ENCODE results near the gene F2.
"Not testable (repeated sequence)": the region's sequence is repeated elsewhere in the genome, so short reads cannot be mapped to it uniquely, and the experiment has no call there.

F2 gene

GRCh38 chr11:46719048-46719542 is at the start of gene F2:
F2 (plus strand) TSS chr11:46719213; CDS start chr11:46719236, 23 bp downstream.
- no peak for DNase-seq

GRCh38 chr11:46669711-46670139 is 49.3 kb upstream of the F2 start:
- DNase-seq = no peak

GRCh38 chr11:46670521-46670920 is 48.5 kb upstream of the F2 start:
- not testable (repeated sequence) for DNase-seq

DNA sequence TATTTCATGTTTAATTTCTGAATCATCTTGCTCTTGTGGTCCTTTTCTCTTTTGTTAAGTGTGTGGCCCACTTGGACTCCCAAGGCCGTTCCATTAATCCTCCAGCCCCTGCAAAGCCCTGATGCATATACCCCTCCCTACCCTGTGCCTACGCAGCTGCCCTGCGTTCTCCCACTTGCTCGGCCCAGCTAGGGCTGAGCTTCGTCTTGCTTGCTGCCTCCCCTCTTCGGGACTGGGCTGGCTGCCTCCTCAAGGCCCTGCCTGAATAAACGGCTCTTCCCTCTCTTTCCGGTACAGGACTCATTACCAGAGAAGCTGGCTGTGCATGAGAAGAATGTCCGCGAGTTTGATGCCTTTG is 47.1 kb upstream of the F2 start:
- DNase-seq = no peak

GRCh38 chr11:46672381-46672839 is 46.6 kb upstream of the F2 start:
- DNase-seq = no peak

GRCh38 chr11:46673713-46674462 is 45.1 kb upstream of the F2 start:
- no peak for DNase-seq

- DNase-seq = no peak
Observed at GRCh38 chr11:46674463-46675287, 44.3 kb upstream of the F2 start.

DNA sequence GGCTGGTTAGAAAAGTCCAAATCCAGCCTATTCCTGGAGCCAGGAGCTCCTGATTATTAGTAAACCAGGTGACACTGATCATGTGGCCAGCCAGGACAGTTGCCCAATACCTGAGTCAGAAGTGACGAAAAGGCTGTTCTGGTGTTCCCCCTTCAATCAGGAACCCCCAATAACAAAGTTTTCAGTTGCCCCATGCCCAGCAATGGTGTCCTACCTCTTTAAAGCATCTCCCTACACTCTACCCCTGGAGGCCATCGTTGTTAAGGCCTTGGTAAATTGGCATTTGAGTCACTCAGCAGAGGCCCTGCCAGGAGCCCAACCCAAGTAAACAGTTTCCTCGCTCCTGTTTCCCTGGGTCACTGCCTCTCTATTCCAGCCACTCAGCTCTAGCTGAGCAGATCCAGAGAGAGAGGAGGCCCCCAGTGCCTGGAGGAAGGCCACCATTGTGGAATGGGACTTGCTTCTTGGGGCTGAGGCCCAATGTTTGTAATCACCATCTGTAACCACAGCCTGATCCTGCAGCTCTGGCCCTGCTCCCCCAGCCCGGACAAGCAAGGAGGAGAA is 43.6 kb upstream of the F2 start:
- DNase-seq = no peak

DNA sequence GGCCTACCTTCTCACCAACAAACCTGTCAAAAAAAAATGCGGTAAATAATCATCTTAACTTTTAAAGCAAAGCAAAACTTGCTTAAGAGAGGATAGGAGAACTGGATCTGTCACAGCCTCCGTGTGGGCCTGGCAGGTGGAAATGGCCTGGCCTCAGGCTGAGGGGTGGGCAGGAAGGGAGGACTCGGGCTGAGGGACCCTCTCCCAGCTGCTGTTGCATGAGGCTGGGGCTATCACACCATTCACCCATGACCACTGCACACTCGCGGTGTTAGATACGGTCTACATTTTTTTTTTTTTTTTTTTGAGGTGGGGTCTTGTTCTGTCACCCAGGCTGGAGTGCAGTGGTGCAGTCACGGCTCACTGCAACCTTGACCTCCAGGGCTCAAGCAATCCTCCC is 43.1 kb upstream of the F2 start:
- DNase-seq = no peak

DNA sequence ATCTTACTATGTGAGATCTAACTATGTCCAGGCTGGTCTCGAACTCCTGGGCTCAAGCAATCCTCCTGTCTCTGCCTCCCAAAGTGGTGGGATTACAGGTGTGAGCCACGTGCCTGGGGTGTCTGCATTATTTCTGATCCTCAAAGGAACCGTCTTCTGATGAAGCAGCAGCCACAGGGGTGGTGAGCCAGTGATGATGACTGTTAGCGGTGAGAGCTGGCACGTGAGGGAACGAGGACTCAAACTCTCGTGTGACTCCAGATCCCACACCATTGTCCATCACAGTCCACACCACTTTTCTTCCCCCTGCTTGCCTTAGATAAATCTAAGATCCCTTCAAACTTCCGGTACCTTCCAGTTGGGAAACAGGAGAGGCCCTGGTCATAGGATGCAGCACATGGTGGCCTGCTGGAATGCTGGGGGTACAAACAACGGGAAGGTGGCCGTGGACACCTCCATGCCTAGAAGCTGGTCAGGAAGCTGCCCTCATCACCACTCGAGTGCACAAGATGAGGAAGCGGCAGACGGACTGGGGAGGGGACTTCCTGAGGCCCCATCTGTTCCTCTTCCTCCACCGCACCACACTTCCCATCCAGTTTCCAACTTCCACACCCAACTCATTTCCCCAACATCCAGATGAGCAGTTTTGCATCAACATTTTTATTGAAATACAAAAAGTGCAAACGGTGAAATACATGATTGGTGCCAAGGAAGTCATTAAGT is 42.4 kb upstream of the F2 start:
- DNase-seq = no peak

- no peak for DNase-seq
Observed at GRCh38 chr11:46677169-46677568, 41.8 kb upstream of the F2 start.

DNA sequence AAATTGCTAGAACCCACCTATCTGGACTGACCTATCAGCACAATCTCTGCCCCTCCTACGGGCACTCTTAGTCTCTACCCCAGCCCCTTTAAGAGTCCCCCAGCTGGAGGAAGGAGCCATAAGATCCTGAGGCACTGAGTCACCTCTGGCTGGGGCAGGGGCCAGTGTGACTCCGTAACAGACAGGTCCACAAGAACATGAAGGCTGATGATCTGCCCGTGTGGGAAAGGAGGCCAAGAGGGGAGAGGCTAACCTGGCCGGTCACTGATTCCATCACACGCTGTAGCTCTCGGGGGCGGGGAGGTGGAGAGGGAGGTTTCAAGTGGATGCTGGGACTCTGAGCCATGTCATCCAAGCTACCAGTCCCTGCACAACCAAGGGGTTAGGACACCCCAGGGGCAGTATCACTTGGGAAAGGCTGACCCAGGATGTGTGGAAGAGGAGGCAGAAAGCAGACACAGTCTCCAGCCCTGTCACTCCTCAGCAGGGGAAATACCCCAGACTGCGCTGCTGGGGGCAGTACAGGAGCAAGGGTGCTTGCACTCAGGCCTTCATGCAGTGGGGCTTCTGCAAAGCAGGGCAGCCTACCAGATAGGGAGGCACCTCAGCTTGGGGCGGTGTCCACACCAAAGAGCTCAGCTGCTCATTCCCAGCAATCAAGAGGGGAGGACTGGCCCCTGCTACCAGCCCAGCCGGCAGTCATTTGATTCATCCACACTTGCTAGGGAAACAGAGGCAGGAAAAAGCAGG is 40.8 kb upstream of the F2 start:
- DNase-seq = no peak

DNA sequence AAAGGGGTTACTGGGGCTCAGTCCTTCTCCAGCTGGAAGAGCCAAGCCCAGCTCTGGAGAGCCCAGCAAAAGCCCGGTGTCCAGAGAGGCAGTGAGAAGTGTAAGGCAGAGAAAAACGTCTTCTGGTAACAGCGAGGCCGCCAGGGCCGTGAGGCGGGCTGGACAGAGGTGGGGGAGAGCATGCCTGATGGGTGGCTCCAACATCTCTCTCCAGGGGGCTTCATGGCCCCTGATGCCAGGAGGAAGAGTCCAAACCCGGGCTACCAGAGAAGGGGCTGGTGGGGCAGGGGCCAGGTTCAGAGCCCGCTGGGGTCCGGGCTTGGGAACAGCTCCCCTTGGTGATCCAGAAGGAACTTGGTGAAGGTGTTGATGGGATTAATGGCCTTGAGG is 40.3 kb upstream of the F2 start:
- no peak for DNase-seq

- DNase-seq = no peak
Observed at GRCh38 chr11:46679241-46680163, 39.5 kb upstream of the F2 start.

GRCh38 chr11:46680164-46680760 is 38.8 kb upstream of the F2 start:
- no peak for DNase-seq

- no peak for DNase-seq
Observed at GRCh38 chr11:46680815-46681214, 38.2 kb upstream of the F2 start.

DNA sequence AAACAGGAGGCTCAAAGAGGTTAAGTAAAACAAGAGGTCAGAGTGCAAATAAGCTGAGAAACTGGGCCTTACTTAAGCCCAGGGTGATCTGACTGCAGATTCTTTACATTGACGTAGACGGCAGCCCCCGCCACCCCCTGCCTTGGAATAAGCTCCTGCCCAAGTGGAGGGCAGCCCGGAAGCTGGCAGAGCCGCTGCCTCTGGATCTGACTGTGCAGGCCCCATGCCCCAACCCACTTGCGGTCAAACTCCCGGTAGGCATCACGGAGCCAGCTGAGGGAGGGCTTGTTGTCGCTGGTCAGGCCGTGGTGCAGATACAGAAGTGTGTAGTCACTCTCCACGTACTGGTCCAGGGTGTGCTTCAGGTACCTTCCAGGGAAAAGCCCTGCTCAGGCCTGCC is 37.2 kb upstream of the F2 start:
- no peak for DNase-seq

DNA sequence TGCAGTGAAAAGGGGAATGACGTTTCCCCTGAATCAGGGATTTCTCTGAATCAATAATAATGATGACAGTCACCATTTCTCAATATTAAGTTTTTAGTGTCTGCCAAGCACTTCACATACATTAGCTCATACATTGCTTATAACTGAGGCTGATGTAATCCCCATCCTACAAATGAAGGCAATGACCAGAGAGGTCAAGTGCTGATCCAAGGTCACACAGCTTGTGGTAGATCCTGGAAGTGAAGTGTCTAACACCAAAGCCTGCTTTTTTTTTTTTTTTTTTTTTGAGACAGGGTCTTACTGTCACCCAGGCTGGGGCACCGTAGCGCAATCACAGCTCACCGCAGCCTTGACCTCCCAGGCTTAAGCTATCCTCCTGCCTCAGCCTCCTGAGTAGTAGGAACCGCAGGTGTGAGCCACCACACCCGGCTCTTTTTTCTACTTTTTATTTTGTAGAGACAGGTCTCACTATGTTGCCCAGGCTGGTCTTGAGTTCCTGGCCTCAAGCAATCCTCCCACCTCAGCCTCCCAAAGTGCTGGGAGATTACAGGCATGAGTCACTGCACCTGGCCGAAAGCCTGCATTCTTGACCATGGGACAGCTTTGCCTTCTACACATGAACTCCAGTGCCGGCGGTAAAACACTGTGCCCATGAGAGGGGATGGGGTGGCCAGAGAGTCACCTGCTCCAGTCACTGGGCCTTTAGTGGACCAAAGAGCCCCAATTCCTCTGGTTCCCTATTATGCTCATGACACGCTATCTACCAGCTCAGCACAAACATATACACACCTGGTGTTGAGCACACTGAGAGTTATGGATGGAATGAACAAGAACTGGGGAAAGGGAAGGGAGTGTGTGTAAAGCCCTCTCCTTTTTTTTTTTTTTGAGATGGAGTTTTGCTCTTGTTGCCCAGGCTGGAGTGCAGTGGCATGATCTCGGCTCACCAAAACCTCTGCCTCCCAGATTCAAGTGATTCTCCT is 36.0 kb upstream of the F2 start:
- no peak for DNase-seq

DNA sequence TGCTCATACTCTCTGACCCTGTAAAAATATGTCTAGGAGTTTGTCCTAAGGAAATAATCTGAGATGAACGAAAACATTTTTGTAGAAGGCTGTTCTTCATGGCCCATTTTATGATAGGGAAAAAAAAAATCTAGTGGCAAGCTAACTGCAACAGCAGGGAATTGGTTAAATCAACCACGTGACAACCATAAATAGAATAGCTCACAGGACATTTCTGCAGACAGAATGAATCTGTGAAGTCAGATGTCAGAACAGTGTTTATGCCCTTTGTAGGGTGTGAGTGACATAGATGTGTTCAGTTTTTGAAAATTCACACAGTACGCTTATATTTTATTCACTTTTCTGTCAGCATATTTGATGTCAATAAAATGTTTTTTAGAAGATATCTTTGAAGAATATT is 34.6 kb upstream of the F2 start:
- DNase-seq = no peak
